ENCODE results near the gene IPO4. TPM values are rescaled to one million over a fixed set of nuclear protein-coding genes. Genes with fewer than 3 reads are reported as not detected.

The IPO4 gene
- total and polyA plus RNA-seq, 10 of the 15 experiments (the other 5 are each of a cell fraction or from before 2014, with no cell fraction given), result 7.8 to 139 (median 37.6) TPM

DNA sequence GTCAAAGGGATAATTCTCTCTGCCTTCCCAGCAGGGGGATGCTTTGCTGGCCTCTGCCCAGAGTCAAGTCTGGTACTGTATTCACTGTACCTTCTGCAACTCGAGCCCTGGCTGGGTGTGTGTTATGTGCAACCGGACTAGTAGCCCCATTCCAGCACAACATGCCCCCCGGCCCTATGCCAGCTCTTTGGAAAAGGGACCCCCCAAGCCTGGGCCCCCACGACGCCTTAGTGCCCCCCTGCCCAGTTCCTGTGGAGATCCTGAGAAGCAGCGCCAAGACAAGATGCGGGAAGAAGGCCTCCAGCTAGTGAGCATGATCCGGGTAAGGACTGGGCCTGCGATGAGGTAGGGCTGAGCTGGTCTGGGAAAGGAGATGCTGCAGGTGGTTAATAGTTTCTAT, 38.0 kb downstream of the IPO4 start:
- ATAC-seq (no peak), FAIRE-seq (no peak), DNase-seq (ENCODE audit: low read depth, low spot score) (no peak)
- 83% methylated on average over 9 of the region's 9 CpGs for WGBS (ENCODE audit: insufficient coverage, insufficient replicate concordance, low lambda C conversion rate, missing lambda C conversion rate)
- no peaks in the 10 kb centered on the region for H4K20me1 ChIP-seq (ENCODE audit: control insufficient read depth, insufficient read depth)
- no peak overlapping the region for H3K27ac ChIP-seq (ENCODE audit: control insufficient read depth, insufficient read depth)
- POLR2A ChIA-PET, result interaction anchor here (0.5 to 5.8 kb wide), 8 partner anchors 9 to 72 kb away, joined by 3 to 84 read pairs (median 3); partner anchors contain the start of genes DCAF11, EMC9, IRF9 and NRL
- H3K9me3 ChIP-seq (replicated peaks; ENCODE audit: control insufficient read depth, insufficient read depth, low read length), result no peaks in the 10 kb centered on the region; the same call in 2 of the 3 replicates
- no peaks in the 10 kb centered on the region for H3K4me1 ChIP-seq (ENCODE audit: control insufficient read depth, insufficient read depth, low read length)
- SMC1A ChIA-PET (ENCODE audit: uncharacterized antibody, unreplicated experiment), result interaction anchor here (2.4 to 3.6 kb wide), 2 partner anchors 11 to 35 kb away, joined by 7 to 22 read pairs; partner anchors contain the start of genes DCAF11, IRF9 and NRL
- peaks cover 24 to 28% of the 10 kb centered on the region in 2 experiments for H3K36me3 ChIP-seq (ENCODE audit: control insufficient read depth in 2 of 2, insufficient read depth in 2 of 2, low read length in 1 of 2)
- no peak overlapping the region for H3K4me3 ChIP-seq
- H3K79me2 ChIP-seq (ENCODE audit: control insufficient read depth, insufficient read depth, low read length), result peaks cover 38% of the 10 kb centered on the region
- TF ChIP-seq JUNB (IDR thresholded peaks at IDR 0.05) (no peak), MEF2B (IDR thresholded peaks at IDR 0.05; ENCODE audit: partially characterized antibody, poor library complexity, severe bottlenecking) (no peak), ZNF217 (IDR thresholded peaks at IDR 0.05) (no peak), RELA (IDR thresholded peaks at IDR 0.05; ENCODE audit: borderline replicate concordance, partially characterized antibody) (no peak), SREBF2 (IDR thresholded peaks at IDR 0.05; ENCODE audit: low read length) (no peak), SMARCA5 (IDR thresholded peaks at IDR 0.05) (no peak), ATF7 (IDR thresholded peaks at IDR 0.05; ENCODE audit: low read depth) (no peak)
- TF ChIP-seq, protein P1, sequence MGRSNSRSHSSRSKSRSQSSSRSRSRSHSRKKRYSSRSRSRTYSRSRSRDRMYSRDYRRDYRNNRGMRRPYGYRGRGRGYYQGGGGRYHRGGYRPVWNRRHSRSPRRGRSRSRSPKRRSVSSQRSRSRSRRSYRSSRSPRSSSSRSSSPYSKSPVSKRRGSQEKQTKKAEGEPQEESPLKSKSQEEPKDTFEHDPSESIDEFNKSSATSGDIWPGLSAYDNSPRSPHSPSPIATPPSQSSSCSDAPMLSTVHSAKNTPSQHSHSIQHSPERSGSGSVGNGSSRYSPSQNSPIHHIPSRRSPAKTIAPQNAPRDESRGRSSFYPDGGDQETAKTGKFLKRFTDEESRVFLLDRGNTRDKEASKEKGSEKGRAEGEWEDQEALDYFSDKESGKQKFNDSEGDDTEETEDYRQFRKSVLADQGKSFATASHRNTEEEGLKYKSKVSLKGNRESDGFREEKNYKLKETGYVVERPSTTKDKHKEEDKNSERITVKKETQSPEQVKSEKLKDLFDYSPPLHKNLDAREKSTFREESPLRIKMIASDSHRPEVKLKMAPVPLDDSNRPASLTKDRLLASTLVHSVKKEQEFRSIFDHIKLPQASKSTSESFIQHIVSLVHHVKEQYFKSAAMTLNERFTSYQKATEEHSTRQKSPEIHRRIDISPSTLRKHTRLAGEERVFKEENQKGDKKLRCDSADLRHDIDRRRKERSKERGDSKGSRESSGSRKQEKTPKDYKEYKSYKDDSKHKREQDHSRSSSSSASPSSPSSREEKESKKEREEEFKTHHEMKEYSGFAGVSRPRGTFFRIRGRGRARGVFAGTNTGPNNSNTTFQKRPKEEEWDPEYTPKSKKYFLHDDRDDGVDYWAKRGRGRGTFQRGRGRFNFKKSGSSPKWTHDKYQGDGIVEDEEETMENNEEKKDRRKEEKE (IDR thresholded peaks at IDR 0.05), result no peak
- H2AFZ ChIP-seq (ENCODE audit: control insufficient read depth, low read depth, low read length), result no peak overlapping the region
- intact Hi-C loops (cut with micrococcal nuclease; ENCODE audit: unreplicated experiment) (no loop called here), in situ Hi-C loops (cut with MboI) (no loop called here)
- H3K27me3 ChIP-seq (replicated peaks in 1 of 2; ENCODE audit: control insufficient read depth in 2 of 2, insufficient read depth in 2 of 2, low read length in 1 of 2), result no peaks in the 10 kb centered on the region
- CTCF ChIA-PET, result interaction anchor here (1.1 to 8.2 kb wide), 3 partner anchors 10 to 42 kb away, joined by 3 to 63 read pairs (median 6); partner anchors contain the start of gene IRF9
- H3K4me2 ChIP-seq (ENCODE audit: control insufficient read depth, insufficient read depth), result no peak overlapping the region
- RAD21 ChIA-PET (ENCODE audit: unreplicated experiment), result interaction anchor here (1.4 kb wide), 1 partner anchor 11 kb away, joined by 3 read pairs; the partner anchor contains the start of gene IRF9
- BruUV-seq (replicated peaks), result no TSS peak
- no peak overlapping the region for H3K9ac ChIP-seq (ENCODE audit: control insufficient read depth, insufficient read depth, low read length)

All from GM12878 (cell line).